Activated T-cell treated with anti-CD3 and anti-CD28 coated beads for 24 hours (primary cell): Measurements from ENCODE around the gene SLC4A3.

Experiments used
- DNase-seq: peaks from one replicate; pipeline ENCODE4 v3.0.0-alpha.2; 2020; ENCODE audit warnings: low read depth

SLC4A3 gene

GRCh38 chr2:219613461-219614070 is 13.9 kb upstream of the SLC4A3 start:
- DNase-seq = no peak

GRCh38 chr2:219614076-219614860 is 13.2 kb upstream of the SLC4A3 start:
- no peak for DNase-seq

GRCh38 chr2:219615036-219615435 is 12.4 kb upstream of the SLC4A3 start:
- no peak for DNase-seq

GRCh38 chr2:219615894-219616293 is 11.5 kb upstream of the SLC4A3 start:
- no peak for DNase-seq

GRCh38 chr2:219616550-219616949 is 10.9 kb upstream of the SLC4A3 start:
- DNase-seq = no peak

- DNase-seq = no peak
Measured at GRCh38 chr2:219618733-219619122, 8.7 kb upstream of the SLC4A3 start.

- no peak for DNase-seq
Measured at GRCh38 chr2:219619235-219619634, 8.2 kb upstream of the SLC4A3 start.

- no peak for DNase-seq
Measured at GRCh38 chr2:219620546-219620945, 6.9 kb upstream of the SLC4A3 start.

GRCh38 chr2:219621935-219622334 is 5.5 kb upstream of the SLC4A3 start:
- DNase-seq = no peak

GRCh38 chr2:219622472-219622871 is 5.0 kb upstream of the SLC4A3 start:
- DNase-seq = no peak

GRCh38 chr2:219624565-219624964 is 2.9 kb upstream of the SLC4A3 start:
- DNase-seq = no peak

- DNase-seq = no peak
Measured at GRCh38 chr2:219625179-219625578, 2.3 kb upstream of the SLC4A3 start.

- no peak for DNase-seq
Measured at GRCh38 chr2:219626540-219626939, 890 bp upstream of the SLC4A3 start.

- DNase-seq = no peak
Measured at GRCh38 chr2:219628235-219628985, 980 bp downstream of the SLC4A3 start.

- no peak for DNase-seq
Measured at GRCh38 chr2:219628986-219629901, 1.8 kb downstream of the SLC4A3 start.

- no peak for DNase-seq
Measured at GRCh38 chr2:219629976-219630695, 2.7 kb downstream of the SLC4A3 start.

- DNase-seq = no peak
Measured at GRCh38 chr2:219630770-219631405, 3.5 kb downstream of the SLC4A3 start.

- DNase-seq = no peak
Measured at GRCh38 chr2:219631406-219631891, 4.0 kb downstream of the SLC4A3 start.

GRCh38 chr2:219631904-219632759 is 4.7 kb downstream of the SLC4A3 start:
- DNase-seq = no peak

GRCh38 chr2:219632760-219633105 is 5.3 kb downstream of the SLC4A3 start:
- no peak for DNase-seq
